Measurements from ENCODE around the gene SLC1A5.
"Not testable (repeated sequence)": the region's sequence is repeated elsewhere in the genome, so short reads cannot be mapped to it uniquely, and the experiment has no call there.

Gene SLC1A5

GRCh38 chr19:46815833-46816627 is 27.6 kb upstream of the SLC1A5 start:
- TF ChIP-seq, protein P1, sequence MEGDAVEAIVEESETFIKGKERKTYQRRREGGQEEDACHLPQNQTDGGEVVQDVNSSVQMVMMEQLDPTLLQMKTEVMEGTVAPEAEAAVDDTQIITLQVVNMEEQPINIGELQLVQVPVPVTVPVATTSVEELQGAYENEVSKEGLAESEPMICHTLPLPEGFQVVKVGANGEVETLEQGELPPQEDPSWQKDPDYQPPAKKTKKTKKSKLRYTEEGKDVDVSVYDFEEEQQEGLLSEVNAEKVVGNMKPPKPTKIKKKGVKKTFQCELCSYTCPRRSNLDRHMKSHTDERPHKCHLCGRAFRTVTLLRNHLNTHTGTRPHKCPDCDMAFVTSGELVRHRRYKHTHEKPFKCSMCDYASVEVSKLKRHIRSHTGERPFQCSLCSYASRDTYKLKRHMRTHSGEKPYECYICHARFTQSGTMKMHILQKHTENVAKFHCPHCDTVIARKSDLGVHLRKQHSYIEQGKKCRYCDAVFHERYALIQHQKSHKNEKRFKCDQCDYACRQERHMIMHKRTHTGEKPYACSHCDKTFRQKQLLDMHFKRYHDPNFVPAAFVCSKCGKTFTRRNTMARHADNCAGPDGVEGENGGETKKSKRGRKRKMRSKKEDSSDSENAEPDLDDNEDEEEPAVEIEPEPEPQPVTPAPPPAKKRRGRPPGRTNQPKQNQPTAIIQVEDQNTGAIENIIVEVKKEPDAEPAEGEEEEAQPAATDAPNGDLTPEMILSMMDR (conservative IDR thresholded peaks at IDR 0.05; ENCODE audit: control insufficient read depth, insufficient read depth, low read depth, low read length), result no peak
- no peak overlapping the region for H3K4me3 ChIP-seq (ENCODE audit: control insufficient read depth, low read depth, low read length)
- no peak for DNase-seq (ENCODE audit: low read depth)

GRCh38 chr19:46813839-46814358 is 25.5 kb upstream of the SLC1A5 start:
- DNase-seq (ENCODE audit: low read depth), result peak; percentile 72
- TF ChIP-seq, protein P1 (conservative IDR thresholded peaks at IDR 0.05; ENCODE audit: control insufficient read depth, insufficient read depth, low read depth, low read length), result no peak
- H3K4me3 ChIP-seq (ENCODE audit: control insufficient read depth, low read depth, low read length), result no peak overlapping the region

GRCh38 chr19:46812977-46813838 is 24.8 kb upstream of the SLC1A5 start:
- TF ChIP-seq, protein P1 (conservative IDR thresholded peaks at IDR 0.05; ENCODE audit: control insufficient read depth, insufficient read depth, low read depth, low read length), result no peak
- no peak overlapping the region for H3K4me3 ChIP-seq (ENCODE audit: control insufficient read depth, low read depth, low read length)
- DNase-seq (ENCODE audit: low read depth), result no peak

DNA sequence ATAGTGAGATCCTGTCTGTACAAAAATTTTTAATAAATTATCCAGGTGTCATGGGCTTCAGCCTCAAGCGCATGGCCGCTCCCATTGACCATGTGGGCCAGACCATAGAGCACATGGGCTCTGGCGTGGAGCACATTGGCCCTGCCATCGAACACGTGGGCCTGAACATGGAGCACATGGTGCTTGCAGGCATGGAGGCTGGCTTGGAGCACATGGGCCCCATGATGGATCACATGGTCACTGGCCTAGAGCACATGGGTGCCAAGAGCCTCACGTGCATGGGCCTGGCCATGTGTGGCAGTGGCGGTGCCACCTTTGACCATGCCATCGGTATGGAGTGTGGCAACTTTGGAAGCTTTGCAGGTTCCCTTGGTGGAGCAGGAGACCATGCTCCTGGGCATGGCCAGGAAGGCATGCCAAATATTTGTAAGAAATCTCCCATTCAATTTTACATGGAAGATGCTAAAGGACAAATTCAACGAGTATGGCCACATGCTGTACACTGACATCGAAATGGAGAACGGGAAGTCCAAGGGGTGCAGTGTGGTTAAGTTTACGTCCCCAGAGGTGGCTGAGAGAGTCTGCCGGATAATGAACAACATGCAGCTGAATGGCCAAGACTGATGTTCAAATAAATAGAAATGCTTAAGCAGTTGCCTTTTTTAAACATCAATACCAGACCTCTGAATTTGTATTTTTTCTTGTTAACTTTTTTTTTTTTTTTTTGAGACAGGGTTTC is 21.3 kb upstream of the SLC1A5 start:
- H3K4me3 ChIP-seq (ENCODE audit: control insufficient read depth, low read depth, low read length), result no peak overlapping the region
- TF ChIP-seq, protein P1 (conservative IDR thresholded peaks at IDR 0.05; ENCODE audit: control insufficient read depth, insufficient read depth, low read depth, low read length), result no peak
- no peak for DNase-seq (ENCODE audit: low read depth)

GRCh38 chr19:46806656-46807055 is 18.3 kb upstream of the SLC1A5 start:
- no peak overlapping the region for H3K4me3 ChIP-seq (ENCODE audit: control insufficient read depth, low read depth, low read length)
- TF ChIP-seq, protein P1 (conservative IDR thresholded peaks at IDR 0.05; ENCODE audit: control insufficient read depth, insufficient read depth, low read depth, low read length), result no peak
- DNase-seq (ENCODE audit: low read depth), result no peak

- H3K4me3 ChIP-seq (ENCODE audit: control insufficient read depth, low read depth, low read length); DNase-seq (ENCODE audit: low read depth): not testable (repeated sequence)
These were observed 16.0 kb upstream of the SLC1A5 start for GRCh38 chr19:46804432-46804831.
